ENCODE results near the gene MAN2B2. TPM values are rescaled to one million over a fixed set of nuclear protein-coding genes. Genes with fewer than 3 reads are reported as not detected.

The MAN2B2 gene
- total and polyA plus RNA-seq, 2 of the 8 experiments (the other 6 are each of a cell fraction or from before 2014, with no cell fraction given) = 3.3 to 4.0 TPM

DNA sequence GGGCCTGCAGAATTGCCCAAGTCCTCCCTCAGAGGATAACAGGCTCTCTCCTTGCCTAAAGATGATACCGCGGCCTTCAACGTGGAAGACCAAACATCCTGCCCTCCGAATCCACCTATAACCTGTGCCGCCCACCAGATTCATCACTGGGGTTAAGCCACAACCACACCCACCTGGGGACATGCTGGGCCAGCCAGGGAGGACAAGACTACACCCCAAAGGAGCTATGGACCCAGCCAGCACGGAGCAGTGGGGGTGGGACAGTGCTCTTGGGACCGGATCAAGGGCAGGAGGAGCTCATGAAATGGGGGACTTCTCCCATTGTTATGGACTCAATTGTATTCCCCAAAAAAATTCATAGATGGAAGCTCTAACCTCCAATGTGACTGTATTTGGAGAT lies 6.8 kb upstream of the MAN2B2 start (continued):
- TF ChIP-seq RXRA (IDR thresholded peaks at IDR 0.05; ENCODE audit: insufficient read depth, low read depth, low read length) = no peak
- TF ChIP-seq EGR1 (IDR thresholded peaks at IDR 0.05; ENCODE audit: borderline replicate concordance, low read depth, low read length) = no peak
- no peak for TF ChIP-seq TCF12 (IDR thresholded peaks at IDR 0.05; ENCODE audit: low read depth, low read length)
- TF ChIP-seq MAX (IDR thresholded peaks at IDR 0.05) = no peak
- no peak for TF ChIP-seq POLR2AphosphoS5 (IDR thresholded peaks at IDR 0.05; ENCODE audit: low read depth, low read length)
- TF ChIP-seq CEBPB (IDR thresholded peaks at IDR 0.05; ENCODE audit: low read depth, low read length) = no peak
- no peak for TF ChIP-seq GABPA (IDR thresholded peaks at IDR 0.05; ENCODE audit: borderline replicate concordance, insufficient read depth, low read length)

Data from H1 (cell line).